OCI-LY7 (cell line): ENCODE results near the gene NPAS4. TPM values are rescaled to one million over a fixed set of nuclear protein-coding genes. Genes with fewer than 3 reads are reported as not detected.
"Not testable (repeated sequence)": the region's sequence is repeated elsewhere in the genome, so short reads cannot be mapped to it uniquely, and the experiment has no call there.

Experiments
- BruUV-seq: library from RNA; stranded (reverse); fragments of 400-500 nt; replicated peaks from 2 replicates; lab custom pipeline; 2021; lab: Mats Ljungman, UMichigan
- CTCF ChIA-PET: fragments of 300-600 bp; sonication (Branson Sonifier 250); formaldehyde crosslinking; loops from one replicate; lab custom pipeline; 2022; ENCODE audit warnings: antibody characterized with exemption; ENCODE audit not compliant: unreplicated experiment; lab: Charles Lee
- POLR2A ChIA-PET: fragments of 300-600 bp; sonication (Branson Sonifier 250); formaldehyde crosslinking; loops from one replicate; lab custom pipeline; 2022; ENCODE audit warnings: antibody characterized with exemption; lab: Charles Lee
- DNase-seq: peaks from one replicate; pipeline ENCODE4 v3.0.0-alpha.2; 2015; ENCODE audit warnings: low spot score
- H2AFZ ChIP-seq: fragments of 200-600 bp; sonication (generic), shearing (Covaris generic); 2 replicates; pipeline ENCODE4 v1.6.1; 2014; ENCODE audit warnings: mild to moderate bottlenecking, antibody characterized with exemption, low read length, moderate library complexity
- H3K27ac ChIP-seq: fragments of 200-600 bp; sonication (generic); 2 replicates; pipeline ENCODE4 v1.5.1; 2014; ENCODE audit warnings: mixed run types, low read depth, mild to moderate bottlenecking, moderate library complexity, low read length, inconsistent platforms; ENCODE audit not compliant: poor library complexity, severe bottlenecking
- H3K36me3 ChIP-seq: fragments of 200-600 bp; sonication (generic); 2 replicates; pipeline ENCODE4 v1.6.1; 2014; ENCODE audit warnings: mild to moderate bottlenecking, antibody characterized with exemption, low read length, moderate library complexity, mixed read lengths; ENCODE audit not compliant: insufficient read depth
- H3K4me1 ChIP-seq: fragments of 200-600 bp; sonication (generic); 2 replicates; pipeline ENCODE4 v1.5.1; 2014; ENCODE audit warnings: mild to moderate bottlenecking, low read length; ENCODE audit not compliant: insufficient read depth, poor library complexity, severe bottlenecking
- H3K4me2 ChIP-seq: fragments of 200-600 bp; sonication (generic); 2 replicates; pipeline ENCODE4 v1.6.1; 2014; ENCODE audit warnings: mild to moderate bottlenecking, low read length
- H3K4me3 ChIP-seq: fragments of 200-600 bp; sonication (generic); 2 replicates; pipeline ENCODE4 v1.5.1; 2014; ENCODE audit warnings: mild to moderate bottlenecking, low read depth, low read length; ENCODE audit not compliant: poor library complexity, severe bottlenecking
- H3K79me2 ChIP-seq: fragments of 200-600 bp; sonication (generic); 2 replicates; pipeline ENCODE4 v1.6.1; 2016; ENCODE audit warnings: low read depth, mild to moderate bottlenecking, low read length, moderate library complexity, mixed read lengths; ENCODE audit not compliant: insufficient read depth
- H3K9me2 ChIP-seq: fragments of 200-600 bp; sonication (generic); 2 replicates; pipeline ENCODE4 v1.6.1; 2016; ENCODE audit warnings: mild to moderate bottlenecking, low read length, mixed read lengths; ENCODE audit not compliant: insufficient read depth
- H3K9me3 ChIP-seq: fragments of 200-600 bp; sonication (generic); 2 replicates; pipeline ENCODE4 v1.6.1; 2014; ENCODE audit warnings: mild to moderate bottlenecking, mixed run types, low read length, mixed read lengths
- H4K20me1 ChIP-seq: fragments of 200-600 bp; sonication (generic); 2 replicates; pipeline ENCODE4 v1.6.1; 2014; ENCODE audit warnings: mild to moderate bottlenecking, antibody characterized with exemption, low read length, moderate library complexity, mixed read lengths; ENCODE audit not compliant: insufficient read depth
- CTCF ChIP-seq: fragments of 200-600 bp; sonication (generic); conservative IDR thresholded peaks from 2 replicates; pipeline ENCODE4 v1.5.1; 2014; ENCODE audit warnings: mild to moderate bottlenecking, antibody characterized with exemption, low read length, moderate library complexity, mixed read lengths
- EZH2phosphoT487 ChIP-seq: fragments of 200-600 bp; sonication (generic); IDR thresholded peaks from 2 replicates; pipeline ENCODE4 v1.6.1; 2018; ENCODE audit warnings: low read depth, borderline replicate concordance, mild to moderate bottlenecking, mixed run types, antibody characterized with exemption, low read length, moderate library complexity, mixed read lengths
- intact Hi-C: fragments of 100-400 bp; cut with micrococcal nuclease; formaldehyde crosslinking; loops from one replicate; pipeline ENCODE4 v1.10.0; 2022; ENCODE audit not compliant: unreplicated experiment
- total RNA-seq, 2 experiments: library from RNA; depleted of rRNA in 1 of 2; stranded (reverse); fragments of >200 nt in 1 of 2; shearing (Covaris generic) in 1 of 2; gene quantifications; 2 replicates each; pipeline ENCODE4 v1.2.3, GENCODE V29; 2014 to 2022

The NPAS4 gene
- total RNA-seq, 2 experiments from 2014 or later, result not detected

DNA sequence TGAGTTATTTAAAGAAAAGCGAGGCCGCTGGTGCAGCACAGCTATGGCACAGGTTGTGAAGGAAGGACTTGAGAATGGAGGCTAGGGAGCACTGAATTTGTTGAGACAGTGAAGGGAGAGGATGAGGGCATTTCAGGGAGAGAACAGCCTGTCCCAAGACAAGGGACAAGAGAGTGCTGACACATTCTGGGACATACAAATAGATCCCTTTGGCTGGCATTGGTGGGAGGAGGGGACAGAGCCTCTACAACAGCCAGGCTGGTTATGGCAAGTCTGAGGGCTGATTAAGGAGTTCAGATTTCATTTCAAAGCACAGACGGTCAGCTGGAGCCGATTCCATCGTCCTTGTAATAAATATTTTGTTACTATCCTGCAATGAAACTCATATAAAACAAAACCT lies 47.6 kb upstream of the NPAS4 start:
- Histone ChIP-seq H3K36me3 (peaks cover 21% of the 10 kb centered on the region), H3K4me1 (peaks cover 22% of the 10 kb centered on the region), H3K9me2 (no peaks in the 10 kb centered on the region), H3K79me2 (peaks cover 17% of the 10 kb centered on the region), H3K4me3 (no peak overlapping the region), H3K4me2 (peak overlapping the region; percentile 68; the same call in 1 of the 2 replicates), H3K9me3 (no peaks in the 10 kb centered on the region), H3K27ac (peak overlapping the region; percentile 86), H4K20me1 (no peaks in the 10 kb centered on the region), H2AFZ (peak overlapping the region; percentile 23; the same call in 1 of the 2 replicates)
- ChIA-PET CTCF (no interaction called here), POLR2A (interaction anchor here (0.6 to 1.3 kb wide), 2 partner anchors 11 to 224 kb away, joined by 3 to 4 read pairs; no protein-coding TSS in a partner anchor)
- TF ChIP-seq CTCF (no peak), EZH2phosphoT487 (no peak)
- intact Hi-C loops, result loop anchor here (2.0 kb wide), 1 partner anchor 14 kb away; no protein-coding TSS in a partner anchor
- DNase-seq, result no peak
- BruUV-seq, result no TSS peak

DNA sequence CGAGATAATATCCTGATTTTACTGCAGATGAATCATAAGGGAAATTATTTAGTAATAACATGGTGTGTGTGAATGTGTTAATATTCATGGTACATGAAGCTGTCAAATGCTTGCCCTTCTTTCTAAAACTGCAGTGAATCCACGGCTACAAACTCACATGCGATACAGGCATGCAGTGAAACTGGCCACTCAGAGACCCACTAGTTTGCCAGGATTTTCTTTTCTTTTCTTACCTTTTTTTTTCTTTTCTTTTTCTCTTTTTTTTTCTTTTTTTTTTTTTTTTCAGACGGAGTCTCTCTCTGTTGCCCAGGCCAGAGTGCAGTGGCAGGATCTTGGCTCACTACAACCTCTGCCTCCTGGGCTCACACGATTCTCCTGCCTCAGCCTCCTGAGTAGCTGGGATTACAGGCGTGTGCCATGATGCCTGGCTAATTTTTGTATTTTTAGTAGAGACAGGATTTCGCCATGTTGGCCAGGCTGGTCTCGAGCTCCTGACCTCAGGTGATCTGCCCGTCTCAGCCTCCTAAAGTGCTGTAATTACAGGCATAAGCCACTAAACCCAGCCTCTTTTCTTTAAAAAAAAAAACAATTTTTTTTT lies 47.0 kb upstream of the NPAS4 start:
- Histone ChIP-seq H3K79me2 (peaks cover 17% of the 10 kb centered on the region), H3K4me1 (peaks cover 22% of the 10 kb centered on the region), H2AFZ (peak overlapping the region; percentile 23; the same call in 1 of the 2 replicates), H3K36me3 (peaks cover 16% of the 10 kb centered on the region)
- H3K4me3 ChIP-seq, BruUV-seq, H3K27ac ChIP-seq, H3K9me3 ChIP-seq, DNase-seq, CTCF ChIA-PET, H3K9me2 ChIP-seq, H3K4me2 ChIP-seq, H4K20me1 ChIP-seq: not testable (repeated sequence)
- POLR2A ChIA-PET, result interaction anchor here (0.6 to 1.3 kb wide), 2 partner anchors 11 to 225 kb away, joined by 3 to 4 read pairs; no protein-coding TSS in a partner anchor
- intact Hi-C loops, result loop anchor here (2.0 kb wide), 1 partner anchor 13 kb away; no protein-coding TSS in a partner anchor

GRCh38 chr11:66380264-66380663 lies 40.6 kb upstream of the NPAS4 start:
- POLR2A ChIA-PET, result interaction anchor here (0.6 to 0.8 kb wide), 4 partner anchors 9 to 447 kb away, joined by 3 read pairs; no protein-coding TSS in a partner anchor
- H3K9me3 ChIP-seq, BruUV-seq, H3K4me1 ChIP-seq, intact Hi-C loops, H3K4me3 ChIP-seq, H2AFZ ChIP-seq, H4K20me1 ChIP-seq, H3K9me2 ChIP-seq, DNase-seq, H3K79me2 ChIP-seq, H3K36me3 ChIP-seq, CTCF ChIA-PET, H3K27ac ChIP-seq: not testable (repeated sequence)
- peak overlapping the region; percentile 17; the same call in 1 of the 2 replicates for H3K4me2 ChIP-seq

DNA sequence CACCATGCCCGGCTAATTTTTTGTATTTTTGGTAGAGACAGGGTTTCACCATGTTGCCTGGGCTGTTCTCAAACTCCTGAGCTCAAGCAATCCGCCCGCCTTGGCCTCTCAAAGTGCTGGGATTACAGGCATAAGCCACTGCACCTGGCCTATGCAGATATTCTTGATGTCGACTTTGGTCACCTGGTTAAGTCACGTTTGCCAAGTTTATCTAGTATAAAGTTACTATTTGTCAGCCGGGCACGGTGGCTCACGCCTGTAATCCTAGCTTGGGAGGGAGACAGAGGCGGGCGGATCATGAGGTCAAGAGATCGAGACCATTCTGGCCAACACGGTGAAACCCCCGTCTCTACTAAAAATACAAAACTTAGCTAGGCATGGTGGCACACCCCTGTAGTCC lies 36.5 kb upstream of the NPAS4 start:
- H3K4me3 ChIP-seq, BruUV-seq, intact Hi-C loops, H3K4me2 ChIP-seq, H2AFZ ChIP-seq, H3K9me2 ChIP-seq, H4K20me1 ChIP-seq, H3K27ac ChIP-seq, CTCF ChIA-PET, H3K9me3 ChIP-seq, H3K36me3 ChIP-seq, DNase-seq, H3K79me2 ChIP-seq: not testable (repeated sequence)
- POLR2A ChIA-PET, result interaction anchor here (1.1 kb wide), 1 partner anchor 11 kb away, joined by 3 read pairs; no protein-coding TSS in a partner anchor
- peaks cover 20% of the 10 kb centered on the region for H3K4me1 ChIP-seq
